HG02571 (cell line): ENCODE measurements around the gene PITPNC1.
"Not testable (repeated sequence)": the region's sequence is repeated elsewhere in the genome, so short reads cannot be mapped to it uniquely, and the experiment has no call there.

Experiments
- ATAC-seq: cut with Tn5 transposase; IDR thresholded peaks from one replicate; pipeline ENCODE4 v1.9.1; 2021; ENCODE audit warnings: mild to moderate bottlenecking, moderate library complexity; ENCODE audit not compliant: unreplicated experiment

PITPNC1 gene

DNA sequence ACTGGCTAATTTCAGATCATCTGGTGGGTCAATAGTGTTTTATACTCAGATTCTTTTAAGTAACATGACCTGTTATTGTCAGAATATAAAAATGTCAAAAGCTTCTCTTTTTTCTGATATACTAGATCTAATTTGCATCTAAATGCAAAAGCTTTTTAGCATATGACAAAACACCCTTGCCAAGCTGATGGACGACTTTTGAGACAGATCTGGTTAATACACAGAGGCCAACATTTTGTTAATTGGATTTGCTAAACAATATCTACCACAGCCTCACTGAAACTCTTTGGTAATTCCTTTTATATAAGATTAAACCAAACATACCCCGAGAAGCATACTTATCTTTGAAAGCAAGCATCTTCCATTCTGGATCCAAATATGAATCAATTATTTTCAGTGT is 330.4 kb downstream of the PITPNC1 start:
- ATAC-seq = no peak

DNA sequence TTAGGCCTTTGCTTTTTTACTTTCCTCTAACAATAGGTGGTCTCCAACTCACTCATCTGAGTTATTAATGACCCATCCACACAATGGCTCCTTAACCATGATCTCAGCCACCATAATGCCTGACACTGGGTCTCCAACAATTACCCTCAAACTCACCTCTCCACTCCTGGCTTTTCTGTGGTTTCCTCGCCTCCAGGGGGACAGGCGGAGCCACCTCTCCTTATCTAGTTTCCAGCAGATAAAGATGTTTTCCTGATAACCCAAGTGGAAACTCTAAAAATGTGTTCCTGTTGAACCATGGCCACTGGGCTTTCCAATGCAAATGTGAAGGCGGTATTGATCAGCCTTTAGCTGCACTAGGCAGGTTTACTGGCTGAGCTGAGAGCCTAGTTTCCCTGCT is 331.3 kb downstream of the PITPNC1 start:
- ATAC-seq = no peak

DNA sequence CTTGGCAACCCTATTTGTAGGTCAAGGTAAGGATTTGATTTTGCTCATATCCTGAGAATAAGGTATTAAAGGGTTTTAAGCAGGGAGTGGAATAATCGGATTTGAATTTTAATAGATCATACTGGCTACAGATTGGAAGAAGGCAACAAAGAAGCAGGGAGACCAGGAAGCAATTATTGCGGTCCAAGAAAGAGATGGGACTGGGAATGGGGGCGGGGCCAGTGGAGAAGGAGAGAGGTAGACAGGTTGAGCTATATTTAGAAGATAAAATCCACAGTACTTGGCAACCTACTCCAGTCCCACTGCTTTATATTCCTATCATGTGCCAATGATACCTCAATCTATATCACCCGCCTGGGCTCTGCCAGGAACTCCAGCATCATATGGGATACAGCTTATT is 334.8 kb downstream of the PITPNC1 start:
- ATAC-seq = no peak

DNA sequence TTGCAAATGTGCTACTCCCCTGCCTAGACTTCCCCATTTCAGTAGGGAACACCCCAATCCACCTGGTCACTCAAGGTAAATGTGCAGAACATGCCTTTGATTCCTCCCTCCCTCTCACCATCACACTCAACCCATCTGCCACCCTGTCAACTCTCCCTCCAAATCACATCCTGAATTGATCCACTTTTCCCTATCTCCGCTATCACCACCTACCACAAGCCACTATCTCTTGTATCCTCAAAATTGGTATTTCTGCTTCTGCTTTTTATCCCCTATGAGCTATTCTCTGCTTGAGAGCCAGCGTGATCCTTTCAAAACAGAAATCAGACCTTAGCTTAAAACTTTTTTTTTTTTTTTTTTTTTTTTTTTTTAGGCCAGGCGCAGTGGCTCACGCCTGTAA is 335.3 kb downstream of the PITPNC1 start:
- no peak for ATAC-seq

DNA sequence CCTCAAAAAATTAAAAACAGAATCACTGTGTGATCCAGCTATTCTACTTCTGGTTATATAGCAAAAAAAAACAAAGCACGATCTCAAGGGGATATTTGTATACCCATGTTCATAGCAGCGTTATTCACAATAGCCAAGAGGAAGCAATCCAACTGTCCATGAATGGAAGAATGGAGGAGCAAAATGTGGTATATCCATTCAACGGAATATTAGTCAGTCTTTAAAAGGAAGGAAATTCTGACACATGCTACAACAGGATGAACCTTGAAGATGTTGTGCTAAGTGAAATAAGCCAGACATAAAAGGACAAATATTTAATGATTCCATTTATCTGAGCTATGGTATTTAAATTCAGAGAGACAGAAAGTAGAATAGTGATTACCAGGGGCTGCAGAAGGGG is 336.1 kb downstream of the PITPNC1 start:
- no peak for ATAC-seq

DNA sequence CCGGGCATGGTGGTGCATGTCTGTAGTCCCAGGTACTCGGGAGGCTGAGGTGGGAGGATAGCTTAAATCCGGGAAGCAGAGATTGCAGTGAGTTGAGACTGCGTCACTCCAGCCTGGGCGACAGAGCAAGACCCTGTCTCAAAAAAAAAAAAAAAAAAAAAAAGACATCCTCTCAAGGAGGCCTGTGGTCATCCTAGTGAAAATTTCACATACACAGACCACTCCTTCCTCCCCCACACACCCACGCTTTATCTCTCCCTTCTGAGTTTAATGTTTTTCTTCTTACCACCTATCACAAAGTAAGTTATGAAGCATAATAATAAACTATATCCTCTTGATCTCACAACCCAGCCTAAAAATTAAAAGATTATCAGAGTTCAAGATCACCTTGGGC is 339.3 kb downstream of the PITPNC1 start:
- no peak for ATAC-seq

DNA sequence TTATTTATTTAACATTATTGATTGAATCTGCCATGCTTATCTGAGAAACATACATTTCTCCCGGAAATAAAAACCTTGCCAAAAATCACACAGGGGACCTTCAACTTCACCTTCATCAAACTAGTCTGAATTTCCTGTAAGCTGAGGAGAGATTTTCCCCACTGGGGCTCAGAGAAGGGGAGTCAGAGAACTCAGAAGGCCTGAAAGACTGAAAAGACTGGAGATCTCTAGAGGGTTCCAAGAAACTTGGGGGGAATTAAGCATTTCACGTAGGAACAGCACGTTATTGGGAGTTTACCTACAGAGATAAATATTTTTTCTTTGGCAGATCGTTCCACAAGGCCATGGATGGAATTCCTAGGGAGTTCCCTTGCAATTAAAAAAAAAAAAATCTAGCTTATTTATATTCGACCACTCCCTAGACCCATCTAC is 340.1 kb downstream of the PITPNC1 start:
- ATAC-seq = no peak

DNA sequence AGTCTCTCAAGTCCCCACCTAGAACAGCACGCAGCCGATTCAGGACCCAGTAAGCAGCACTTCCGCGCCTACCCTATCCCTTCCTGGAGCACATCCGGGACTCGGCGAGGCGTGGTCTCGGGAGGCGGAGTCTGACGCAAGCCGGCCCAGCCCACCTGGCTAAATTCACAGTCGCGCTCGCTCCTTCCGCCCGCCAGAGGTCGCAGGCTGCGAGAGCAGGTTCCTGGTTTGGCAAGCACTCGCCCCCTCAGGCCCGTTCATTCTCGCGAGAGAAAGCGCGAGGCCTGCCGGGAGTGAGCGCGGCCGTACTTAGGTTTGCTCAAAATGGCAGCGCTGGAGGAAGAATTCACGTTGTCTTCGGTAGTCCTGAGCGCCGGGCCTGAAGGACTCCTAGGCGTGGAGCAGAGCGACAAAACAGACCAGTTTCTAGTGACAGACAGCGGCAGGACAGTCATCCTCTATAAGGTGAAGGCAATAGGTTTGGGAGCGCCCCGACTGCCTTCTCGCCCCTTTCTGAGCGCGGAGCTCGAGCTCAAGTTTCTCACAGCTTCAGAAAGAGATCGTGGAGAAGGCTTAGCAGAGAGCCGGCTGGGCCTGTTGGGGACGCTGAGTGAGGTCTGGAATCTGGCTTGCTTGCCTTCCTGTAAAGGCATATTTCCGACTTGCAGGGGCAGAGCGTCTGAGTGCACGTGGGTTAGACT is 340.7 kb downstream of the PITPNC1 start, which contains the start of gene NOL11:
Gene NOL11, plus strand, starts transcription at position 313 of the 701 bp plus-strand sequence. Its CDS starts 12 bp downstream, at position 325.
- ATAC-seq = peak; percentile 98

DNA sequence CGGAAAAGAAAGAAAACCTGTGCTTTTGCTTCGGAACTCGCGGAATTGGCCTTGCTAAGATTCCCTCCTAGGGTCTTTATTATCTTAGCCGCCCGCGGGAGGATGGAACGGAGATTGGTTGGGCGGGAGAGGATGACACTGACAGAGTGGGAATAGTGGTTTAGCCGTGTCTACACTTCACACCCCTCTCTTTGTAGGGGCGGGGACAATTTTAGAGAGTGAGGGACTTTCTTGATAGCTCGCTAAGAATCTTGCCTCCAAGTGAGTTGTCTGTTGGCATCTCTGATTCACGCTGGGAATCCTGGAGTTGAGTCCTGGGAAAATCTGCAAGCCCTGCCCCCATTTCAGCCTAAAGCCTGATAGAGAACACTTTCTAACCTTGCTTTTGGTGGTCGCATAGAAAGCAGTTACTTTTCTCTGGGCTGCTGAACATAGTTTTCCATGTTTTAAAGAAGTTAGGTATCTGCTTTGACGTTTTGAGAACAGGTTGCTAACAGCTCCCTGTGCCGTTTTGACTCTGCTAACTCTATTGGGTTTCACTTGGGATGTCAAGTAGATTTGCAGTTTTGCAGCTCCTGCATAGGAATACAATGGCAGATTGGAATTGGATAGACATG is 341.4 kb downstream of the PITPNC1 start:
- ATAC-seq = peak; percentile 6

DNA sequence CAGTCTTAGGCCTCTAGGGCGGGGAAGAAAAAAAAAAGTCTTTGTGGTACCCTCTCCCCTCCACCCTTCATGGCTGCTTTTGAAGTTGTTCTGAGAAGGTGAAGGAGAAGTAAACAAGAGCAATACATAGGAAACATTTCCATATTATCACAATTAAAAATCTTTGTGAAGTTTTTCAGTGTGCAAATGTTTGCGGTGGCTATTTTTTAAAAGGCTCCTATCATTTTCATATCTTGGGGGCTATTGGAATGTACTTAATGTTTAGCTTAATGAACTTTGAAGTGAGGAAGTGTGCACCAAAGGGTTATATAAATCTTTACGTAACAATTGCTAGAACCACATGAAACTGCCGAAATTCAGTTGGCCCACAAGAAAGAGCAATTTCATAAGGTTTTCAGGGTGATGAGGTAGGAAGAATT is 348.3 kb downstream of the PITPNC1 start:
- no peak for ATAC-seq

DNA sequence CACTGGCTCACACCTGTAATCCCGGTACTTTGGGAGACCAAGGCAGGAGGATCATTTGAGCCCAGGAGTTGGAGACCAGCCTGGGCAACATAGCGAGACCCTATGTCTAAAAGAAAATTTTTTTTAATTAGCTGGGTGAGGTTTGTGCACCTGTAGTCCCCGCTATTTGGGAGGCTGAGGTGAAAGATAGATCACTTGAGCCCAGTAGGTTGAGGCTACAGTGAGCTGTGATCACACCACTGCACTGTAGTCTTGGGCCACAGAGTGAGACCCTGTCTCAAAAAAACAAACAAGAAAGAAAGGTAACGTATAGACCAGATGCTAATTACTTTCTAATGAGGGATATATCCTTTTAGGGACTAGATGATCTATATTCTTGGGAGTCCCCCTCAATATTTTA is 348.7 kb downstream of the PITPNC1 start:
- no peak for ATAC-seq

DNA sequence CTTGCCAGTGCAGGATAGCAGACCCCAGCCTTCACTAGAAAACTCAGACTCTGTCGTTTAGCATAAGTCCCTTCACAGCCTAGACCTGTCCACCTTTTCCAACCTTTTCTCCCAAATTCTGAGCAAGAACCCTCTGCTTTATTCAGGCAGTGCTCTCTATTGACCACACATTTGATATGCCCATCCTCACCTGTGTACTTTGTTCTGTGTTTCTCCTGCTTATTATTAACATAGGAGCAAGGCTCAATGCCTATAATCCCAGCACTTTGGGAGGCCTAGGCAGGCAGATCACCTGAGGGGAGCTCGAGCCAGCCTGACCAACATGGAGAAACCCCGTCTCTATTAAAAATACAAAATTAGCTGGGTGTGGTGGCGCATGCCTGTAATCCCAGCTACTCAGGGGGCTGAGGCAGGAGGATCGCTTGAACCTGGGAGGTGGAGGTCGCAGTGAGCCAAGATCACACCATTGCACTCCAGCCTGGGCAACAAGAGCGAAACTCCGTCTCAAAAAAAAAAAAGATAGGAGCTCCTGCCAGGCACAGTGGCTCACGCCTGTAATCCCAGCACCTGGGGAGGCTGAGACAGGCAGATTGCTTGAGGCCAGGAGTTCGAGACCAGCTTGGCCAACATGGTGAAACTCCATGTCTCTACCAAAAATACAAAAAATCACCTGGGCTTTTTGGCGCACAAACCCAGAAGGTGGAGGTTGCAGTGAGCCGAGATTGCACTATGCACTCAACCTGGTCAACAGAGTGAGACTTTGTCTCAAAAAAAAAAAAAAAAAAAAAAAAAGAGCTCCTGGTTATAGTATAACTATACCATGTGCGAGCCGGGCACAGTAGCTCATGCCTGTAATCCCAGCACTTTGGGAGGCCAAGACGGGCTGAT is 350.3 kb downstream of the PITPNC1 start:
- not testable (repeated sequence) for ATAC-seq

DNA sequence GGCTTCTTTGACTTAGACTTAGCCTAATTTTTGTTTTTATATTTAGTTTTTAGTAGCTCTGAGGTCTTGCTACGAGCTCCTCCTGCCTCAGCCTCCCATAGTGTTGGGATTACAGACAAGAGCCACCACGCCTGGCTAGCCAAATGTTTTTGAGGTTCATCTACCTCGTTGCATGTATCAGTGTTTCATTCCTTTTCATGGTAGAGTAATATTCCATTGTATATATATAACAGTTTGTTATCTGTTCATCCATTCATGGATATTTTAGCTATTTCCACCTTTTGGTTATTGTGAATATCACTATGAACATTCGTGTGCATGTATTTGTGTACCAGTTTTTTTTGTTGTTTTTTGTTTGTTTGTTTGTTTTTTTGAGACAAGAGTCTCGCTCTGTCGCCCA is 352.8 kb downstream of the PITPNC1 start:
- no peak for ATAC-seq

DNA sequence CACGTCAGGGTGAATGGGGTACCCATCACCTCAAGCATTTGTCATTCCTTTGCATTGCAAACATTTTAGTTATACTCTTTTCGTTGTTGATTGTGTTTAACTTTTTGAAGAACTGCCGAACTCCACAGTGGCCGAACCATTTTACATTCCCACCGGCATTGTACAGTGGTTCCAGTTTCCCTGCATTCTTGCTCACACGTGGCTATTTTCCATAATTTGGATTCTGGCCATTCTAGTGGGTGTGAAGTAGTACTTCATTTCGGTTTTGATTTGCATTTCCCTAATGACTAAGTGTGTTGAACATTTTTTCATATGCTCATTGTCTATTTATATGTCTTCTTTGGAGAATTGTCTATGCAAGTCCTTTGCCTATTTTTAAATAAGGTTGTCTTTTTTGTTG is 353.6 kb downstream of the PITPNC1 start:
- ATAC-seq = no peak

DNA sequence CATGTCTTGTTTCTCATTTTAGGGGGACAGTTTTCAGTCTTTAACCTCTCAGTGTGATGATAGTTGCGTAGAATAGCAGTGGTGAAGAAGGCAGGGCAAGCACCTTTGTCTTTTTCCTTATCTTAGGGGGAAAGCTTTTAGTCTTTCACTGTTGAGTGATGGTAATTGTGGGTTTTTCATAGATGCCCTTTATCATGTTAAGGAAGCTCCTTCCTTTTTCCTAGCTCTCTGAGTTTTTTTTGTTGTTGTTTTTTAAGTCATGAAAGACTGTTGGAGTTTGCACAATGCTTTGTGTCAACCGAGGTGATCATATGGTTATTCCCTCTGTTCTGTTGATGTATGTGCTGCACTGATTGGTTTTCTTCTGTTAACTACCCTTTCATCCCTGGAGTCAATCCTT is 356.4 kb downstream of the PITPNC1 start:
- ATAC-seq = no peak

DNA sequence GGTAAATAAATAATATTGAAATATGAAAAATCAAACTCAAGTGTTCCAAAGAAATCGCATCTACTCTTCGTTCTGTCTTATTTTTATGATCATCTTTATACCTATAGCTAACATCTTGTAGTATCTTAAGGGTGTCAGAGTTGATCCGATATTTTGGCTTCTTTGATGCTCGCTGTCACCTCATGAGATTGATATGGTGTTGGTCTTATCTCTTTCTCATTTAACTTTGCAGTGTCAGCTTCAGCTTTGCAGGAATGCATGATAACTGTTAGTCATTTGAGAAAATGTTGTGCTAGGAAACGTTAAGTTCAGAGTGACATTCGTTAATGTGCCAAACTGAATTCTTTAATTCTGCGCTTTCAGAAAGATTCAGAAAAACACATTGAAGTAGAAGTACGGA is 360.1 kb downstream of the PITPNC1 start:
- ATAC-seq = no peak

DNA sequence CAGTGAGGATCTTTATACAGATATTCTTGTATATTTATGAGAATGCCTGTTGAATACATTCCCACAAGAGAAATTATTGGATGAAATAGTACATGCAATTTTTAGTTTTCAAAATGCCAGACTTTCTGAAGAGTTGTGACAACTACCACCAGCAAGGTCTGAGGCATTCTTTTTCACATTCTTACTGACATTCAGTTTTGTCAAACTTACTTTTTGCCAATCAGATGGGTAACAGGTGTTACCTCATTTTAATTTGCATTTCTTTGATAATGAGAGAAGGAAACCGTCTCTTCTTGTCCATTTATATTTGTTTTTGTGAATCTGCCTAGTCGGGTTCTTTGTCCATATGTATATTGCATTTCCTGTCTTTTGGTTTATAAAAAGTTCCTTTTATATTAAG is 364.9 kb downstream of the PITPNC1 start:
- no peak for ATAC-seq
